Measurements from ENCODE around the gene TRPM8.

GRCh38 chr2:233944722-233945121, 27.5 kb downstream of the TRPM8 start:
- TF ChIP-seq, protein P1, sequence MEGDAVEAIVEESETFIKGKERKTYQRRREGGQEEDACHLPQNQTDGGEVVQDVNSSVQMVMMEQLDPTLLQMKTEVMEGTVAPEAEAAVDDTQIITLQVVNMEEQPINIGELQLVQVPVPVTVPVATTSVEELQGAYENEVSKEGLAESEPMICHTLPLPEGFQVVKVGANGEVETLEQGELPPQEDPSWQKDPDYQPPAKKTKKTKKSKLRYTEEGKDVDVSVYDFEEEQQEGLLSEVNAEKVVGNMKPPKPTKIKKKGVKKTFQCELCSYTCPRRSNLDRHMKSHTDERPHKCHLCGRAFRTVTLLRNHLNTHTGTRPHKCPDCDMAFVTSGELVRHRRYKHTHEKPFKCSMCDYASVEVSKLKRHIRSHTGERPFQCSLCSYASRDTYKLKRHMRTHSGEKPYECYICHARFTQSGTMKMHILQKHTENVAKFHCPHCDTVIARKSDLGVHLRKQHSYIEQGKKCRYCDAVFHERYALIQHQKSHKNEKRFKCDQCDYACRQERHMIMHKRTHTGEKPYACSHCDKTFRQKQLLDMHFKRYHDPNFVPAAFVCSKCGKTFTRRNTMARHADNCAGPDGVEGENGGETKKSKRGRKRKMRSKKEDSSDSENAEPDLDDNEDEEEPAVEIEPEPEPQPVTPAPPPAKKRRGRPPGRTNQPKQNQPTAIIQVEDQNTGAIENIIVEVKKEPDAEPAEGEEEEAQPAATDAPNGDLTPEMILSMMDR (IDR thresholded peaks at IDR 0.05; ENCODE audit: low read length): no peak
- no peak for TF ChIP-seq EZH2 (IDR thresholded peaks at IDR 0.05; ENCODE audit: borderline replicate concordance, low read length)
